Natural killer cell (primary cell): ENCODE data around the gene WSCD2. TPM values are rescaled to one million over a fixed set of nuclear protein-coding genes. Genes with fewer than 3 reads are reported as not detected.

Source experiments
- ATAC-seq, 3 donors: fragments of 150-1000 bp in 2 of 3; fragments of 200-7000 bp in 1 of 3; cut with Tn5 transposase; 1 replicate in 1 of 3; 2 replicates in 2 of 3; pipeline ENCODE4 v1.10.0; 2021; ENCODE audit warnings: mild to moderate bottlenecking in 2 of 3, moderate library complexity in 2 of 3
- DNase-seq, 2 donors: peaks; one replicate each; pipeline versions ENCODE4 v3.0.0 to v3.0.0-alpha.2; 2013 to 2021; ENCODE audit warnings: mixed read lengths in 1 of 2
- H3K27ac ChIP-seq: one replicate; pipeline ENCODE4 v1.5.1; 2013; ENCODE audit warnings: mild to moderate bottlenecking, low read length
- H3K27me3 ChIP-seq: one replicate; pipeline ENCODE4 v1.6.1; 2013; ENCODE audit warnings: low read length; ENCODE audit not compliant: control insufficient read depth, insufficient read depth
- H3K36me3 ChIP-seq: one replicate; pipeline ENCODE4 v1.6.1; 2013; ENCODE audit warnings: low read length; ENCODE audit not compliant: control insufficient read depth, insufficient read depth
- H3K4me1 ChIP-seq: one replicate; pipeline ENCODE4 v1.6.1; 2013; ENCODE audit warnings: low read length; ENCODE audit not compliant: control insufficient read depth, insufficient read depth
- H3K4me3 ChIP-seq: one replicate; pipeline ENCODE4 v1.5.1; 2013; ENCODE audit warnings: low read length
- H3K9me3 ChIP-seq: one replicate; pipeline ENCODE4 v1.6.1; 2013; ENCODE audit warnings: low read length; ENCODE audit not compliant: control insufficient read depth, insufficient read depth
- H3K27ac Mint-ChIP-seq, 2 donors: one replicate each; pipeline ENCODE4 v1.8.0; 2022; ENCODE audit warnings: mild to moderate bottlenecking in 2 of 2, mixed read lengths in 2 of 2, moderate library complexity in 1 of 2
- H3K27me3 Mint-ChIP-seq, 2 donors: one replicate each; pipeline ENCODE4 v1.8.0; 2022; ENCODE audit warnings: low read depth in 2 of 2, mixed read lengths in 2 of 2
- H3K36me3 Mint-ChIP-seq: one replicate; pipeline ENCODE4 v1.8.0; 2022; ENCODE audit warnings: mixed read lengths
- H3K4me1 Mint-ChIP-seq, 2 donors: one replicate each; pipeline ENCODE4 v1.8.0; 2022; ENCODE audit warnings: mixed read lengths in 2 of 2
- H3K4me3 Mint-ChIP-seq: one replicate; pipeline ENCODE4 v1.8.0; 2022; ENCODE audit warnings: mild to moderate bottlenecking, moderate library complexity, mixed read lengths
- H3K9me3 Mint-ChIP-seq, 2 donors: one replicate each; pipeline ENCODE4 v1.8.0; 2022; ENCODE audit warnings: mixed read lengths in 2 of 2
- WGBS: methylation state at CpG from one replicate; pipeline ENCODE4 v1.1.7; 2013; ENCODE audit warnings: missing lambda C conversion rate; ENCODE audit not compliant: insufficient coverage; 5-methylcytosine and 5-hydroxymethylcytosine counted together
- intact Hi-C: fragments of 100-400 bp; cut with micrococcal nuclease; formaldehyde crosslinking; loops from one replicate; pipeline ENCODE4 v1.14.2; 2022
- total RNA-seq, 4 donors: library from RNA; stranded (reverse); fragments of 120-200 nt in 1 of 4; gene quantifications; one replicate each; pipeline versions ENCODE4 v1.2.3 to v1.2.4, GENCODE V29; 2013 to 2022
- TF ChIP-seq, protein P1 (sequence below): fragments of 200-600 bp; IDR thresholded peaks from one replicate; pipeline ENCODE4 v1.8.0; 2022; ENCODE audit warnings: antibody characterized with exemption

The WSCD2 gene
- total RNA-seq, 3 donors from 2014 or later (not counting 1 experiment from before 2014, with no cell fraction given) = 0.32 to 0.78 TPM; not detected in 1

DNA sequence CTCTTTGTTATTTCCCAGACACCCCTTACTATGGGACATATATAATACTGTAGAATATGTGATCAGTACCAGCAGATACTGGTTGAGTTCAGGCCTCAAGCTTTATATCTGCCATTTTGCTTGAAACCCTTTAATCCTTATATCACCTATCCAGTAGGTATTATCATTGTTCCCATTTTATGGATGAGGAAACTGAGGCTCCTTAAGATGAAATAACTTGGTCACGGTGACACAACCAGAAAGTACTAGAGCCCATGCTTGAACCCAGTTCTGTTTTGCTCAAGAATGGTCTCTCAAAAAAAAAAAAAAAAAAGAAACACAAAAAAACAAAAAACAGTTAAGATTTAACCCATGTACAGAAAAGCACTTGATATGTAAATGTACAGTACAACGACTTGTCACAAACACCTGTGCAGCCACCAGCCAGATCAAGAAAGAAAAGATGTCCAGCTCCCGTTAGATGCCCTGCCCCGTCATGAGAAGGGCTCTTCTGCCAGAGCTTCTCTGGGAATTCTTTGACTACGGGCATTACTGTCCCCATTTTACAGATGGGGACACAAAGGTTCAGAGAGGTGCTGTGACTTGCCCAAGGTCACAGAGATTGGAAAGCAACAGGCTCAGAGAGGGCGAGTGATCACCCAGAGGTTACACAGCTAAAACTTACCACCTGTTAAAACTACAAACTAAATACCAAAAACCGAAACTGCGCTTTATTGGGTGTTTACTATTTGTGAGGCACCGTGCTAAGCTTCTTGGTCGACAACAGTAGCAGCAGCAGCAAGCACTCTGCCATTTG lies 669 bp upstream of the WSCD2 start:
- Histone ChIP-seq H3K27ac (no peak overlapping the region), H3K27me3 (peaks cover 22% of the 10 kb centered on the region), H3K4me3 (no peak overlapping the region), H3K36me3 (no peaks in the 10 kb centered on the region), H3K4me1 (peaks cover 9% of the 10 kb centered on the region), H3K9me3 (no peaks in the 10 kb centered on the region)
- H3K27ac Mint-ChIP-seq = no peak overlapping the region
- H3K4me3 Mint-ChIP-seq = peak overlapping the region; percentile 57
- WGBS = 82% methylated on average over 10 of the region's 10 CpGs
- ATAC-seq (no peak), DNase-seq (no peak)
- TF ChIP-seq, protein P1, sequence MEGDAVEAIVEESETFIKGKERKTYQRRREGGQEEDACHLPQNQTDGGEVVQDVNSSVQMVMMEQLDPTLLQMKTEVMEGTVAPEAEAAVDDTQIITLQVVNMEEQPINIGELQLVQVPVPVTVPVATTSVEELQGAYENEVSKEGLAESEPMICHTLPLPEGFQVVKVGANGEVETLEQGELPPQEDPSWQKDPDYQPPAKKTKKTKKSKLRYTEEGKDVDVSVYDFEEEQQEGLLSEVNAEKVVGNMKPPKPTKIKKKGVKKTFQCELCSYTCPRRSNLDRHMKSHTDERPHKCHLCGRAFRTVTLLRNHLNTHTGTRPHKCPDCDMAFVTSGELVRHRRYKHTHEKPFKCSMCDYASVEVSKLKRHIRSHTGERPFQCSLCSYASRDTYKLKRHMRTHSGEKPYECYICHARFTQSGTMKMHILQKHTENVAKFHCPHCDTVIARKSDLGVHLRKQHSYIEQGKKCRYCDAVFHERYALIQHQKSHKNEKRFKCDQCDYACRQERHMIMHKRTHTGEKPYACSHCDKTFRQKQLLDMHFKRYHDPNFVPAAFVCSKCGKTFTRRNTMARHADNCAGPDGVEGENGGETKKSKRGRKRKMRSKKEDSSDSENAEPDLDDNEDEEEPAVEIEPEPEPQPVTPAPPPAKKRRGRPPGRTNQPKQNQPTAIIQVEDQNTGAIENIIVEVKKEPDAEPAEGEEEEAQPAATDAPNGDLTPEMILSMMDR = no peak
- peaks cover 0 to 8% of the 10 kb centered on the region in 2 donors for H3K4me1 Mint-ChIP-seq
- no peaks in the 10 kb centered on the region for H3K36me3 Mint-ChIP-seq
- intact Hi-C loops = no loop called here
- H3K27me3 Mint-ChIP-seq = peaks cover 55 to 66% of the 10 kb centered on the region in 2 donors
- H3K9me3 Mint-ChIP-seq = no peaks in the 10 kb centered on the region

DNA sequence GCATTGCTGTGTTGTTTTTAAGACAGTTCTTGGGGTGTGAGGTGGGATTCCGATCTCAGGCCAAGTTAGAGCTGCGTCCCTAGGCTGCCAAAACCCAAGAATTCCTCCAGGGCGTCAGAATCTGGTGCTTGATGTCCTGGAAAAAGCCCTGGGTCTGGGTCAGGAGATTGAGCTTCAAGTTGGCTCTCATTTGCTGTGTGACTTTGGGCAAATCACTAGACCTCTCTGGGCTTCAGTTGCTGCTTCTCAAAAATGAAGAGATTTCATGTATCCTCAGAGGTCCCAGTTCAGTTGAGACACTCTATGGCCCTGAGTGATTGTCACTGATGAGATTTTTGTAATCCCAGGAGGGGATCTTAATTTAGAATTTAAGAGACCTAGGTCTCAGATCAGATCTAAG lies 1.9 kb downstream of the WSCD2 start:
- Mint-ChIP-seq H3K4me3 (no peak overlapping the region), H3K36me3 (no peaks in the 10 kb centered on the region), H3K27ac (no peak overlapping the region), H3K27me3 (peaks cover 61 to 67% of the 10 kb centered on the region in 2 donors), H3K9me3 (no peaks in the 10 kb centered on the region), H3K4me1 (peaks cover 0 to 8% of the 10 kb centered on the region in 2 donors)
- no peaks in the 10 kb centered on the region for H3K9me3 ChIP-seq
- H3K36me3 ChIP-seq = no peaks in the 10 kb centered on the region
- WGBS = 84% methylated on average over 3 of the region's 3 CpGs
- TF ChIP-seq, protein P1 = no peak
- no peak for DNase-seq
- no peak overlapping the region for H3K4me3 ChIP-seq
- ATAC-seq = no peak
- intact Hi-C loops = no loop called here
- peaks cover 22% of the 10 kb centered on the region for H3K27me3 ChIP-seq
- H3K4me1 ChIP-seq = peaks cover 9% of the 10 kb centered on the region
- no peak overlapping the region for H3K27ac ChIP-seq

DNA sequence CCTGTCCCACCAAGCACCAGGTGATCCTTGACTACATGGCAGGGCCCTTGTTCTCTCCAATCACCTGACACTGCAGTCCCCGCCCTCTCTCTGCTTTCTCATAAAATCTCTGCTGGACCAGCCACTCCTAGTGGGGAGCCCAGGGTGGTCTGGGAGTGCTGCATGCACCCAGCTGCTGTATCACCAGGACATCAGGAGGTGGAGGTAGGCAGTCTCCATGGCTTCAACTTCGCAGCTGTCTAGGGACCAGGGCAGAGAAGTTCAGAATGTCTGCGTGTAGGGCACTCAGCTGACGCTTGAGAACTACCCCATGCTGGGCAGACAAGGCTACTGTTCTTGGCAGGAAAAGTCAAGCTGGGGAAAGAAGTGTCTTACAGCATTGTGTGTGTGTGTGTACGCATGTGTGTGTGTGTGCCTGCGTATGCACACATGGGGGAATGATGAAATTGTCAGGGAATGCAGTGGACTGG lies 2.6 kb downstream of the WSCD2 start:
- H3K27me3 Mint-ChIP-seq = peaks cover 55 to 61% of the 10 kb centered on the region in 2 donors
- no peaks in the 10 kb centered on the region for H3K36me3 ChIP-seq

More for the DNA sequence above, 2.6 kb downstream of the WSCD2 start:
- H3K9me3 Mint-ChIP-seq = no peaks in the 10 kb centered on the region
- no peak overlapping the region for H3K27ac Mint-ChIP-seq
- H3K36me3 Mint-ChIP-seq = no peaks in the 10 kb centered on the region
- 73% methylated on average over 6 of the region's 6 CpGs for WGBS
- intact Hi-C loops = no loop called here
- no peak overlapping the region for H3K4me3 ChIP-seq
- no peak for DNase-seq
- peaks cover 9% of the 10 kb centered on the region for H3K4me1 ChIP-seq
- TF ChIP-seq, protein P1 = no peak
- H3K27me3 ChIP-seq = peaks cover 22% of the 10 kb centered on the region
- peaks cover 0 to 8% of the 10 kb centered on the region in 2 donors for H3K4me1 Mint-ChIP-seq
- no peaks in the 10 kb centered on the region for H3K9me3 ChIP-seq
- no peak for ATAC-seq
- no peak overlapping the region for H3K27ac ChIP-seq
- H3K4me3 Mint-ChIP-seq = no peak overlapping the region
